Epithelial cell of esophagus (primary cell): ENCODE measurements around the gene NCOA5.
A peak's percentile ranks its signal among the peaks of the same experiment; 100 is the strongest.

Source experiments
- DNase-seq: peaks from one replicate; pipeline ENCODE4 v3.0.0; 2010; ENCODE audit warnings: low read depth
- H3K4me3 ChIP-seq: 2 replicates; pipeline ENCODE4 v1.5.1; 2011; ENCODE audit warnings: mild to moderate bottlenecking, low read length, control low read depth
- CTCF ChIP-seq: IDR thresholded peaks from 2 replicates; pipeline ENCODE4 v1.5.1; 2011; ENCODE audit warnings: low read depth, mild to moderate bottlenecking, low read length, control low read depth, inconsistent platforms; ENCODE audit not compliant: insufficient read depth; ENCODE audit errors: missing control alignments

The NCOA5 gene

DNA sequence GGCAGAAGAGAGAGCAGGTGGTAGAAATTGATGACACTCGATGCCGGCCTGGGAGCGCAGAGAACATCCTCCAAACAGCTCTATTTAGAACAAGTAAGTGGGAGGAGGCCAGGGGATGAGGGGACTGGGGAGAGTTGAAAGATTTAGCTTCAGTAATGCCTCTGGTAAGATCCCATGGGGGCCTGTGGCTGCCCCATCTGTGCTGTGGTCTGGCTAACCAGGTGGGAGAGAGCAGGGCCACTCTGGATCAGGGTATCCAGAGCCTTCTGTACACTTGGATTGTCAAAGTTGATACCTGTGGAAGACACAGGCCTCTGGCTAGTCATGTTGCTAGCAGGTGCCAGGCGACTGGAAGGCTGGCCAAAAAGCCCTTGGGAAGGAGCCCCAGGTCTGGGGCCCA lies 27.6 kb downstream of the NCOA5 start:
- no peak overlapping the region for H3K4me3 ChIP-seq
- no peak for TF ChIP-seq CTCF
- no peak for DNase-seq

DNA sequence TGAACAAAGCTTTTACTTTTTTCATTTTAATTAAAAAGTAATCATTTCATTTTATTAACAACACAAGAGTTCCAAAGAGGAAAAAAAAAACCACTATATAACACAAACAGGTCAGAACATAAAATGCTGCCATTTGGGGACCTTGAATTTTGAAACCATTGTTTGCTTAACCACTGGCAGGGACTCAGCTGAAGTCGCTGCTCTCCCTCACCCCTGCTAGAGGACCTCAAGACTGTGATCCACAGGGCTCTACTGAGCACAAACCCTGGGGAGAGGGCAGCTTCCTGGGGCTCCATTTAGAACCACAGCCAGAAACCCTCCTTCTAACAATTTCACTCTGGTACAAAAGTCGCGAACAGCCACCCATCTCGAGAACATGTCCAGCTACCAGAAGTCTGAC lies 28.8 kb downstream of the NCOA5 start:
- no peak for DNase-seq
- TF ChIP-seq CTCF, result no peak
- no peak overlapping the region for H3K4me3 ChIP-seq

GRCh38 chr20:46060301-46060881 lies 29.4 kb downstream of the NCOA5 start:
- H3K4me3 ChIP-seq, result no peak overlapping the region
- DNase-seq, result no peak

GRCh38 chr20:46058599-46059281 lies 31.0 kb downstream of the NCOA5 start:
- DNase-seq, result no peak
- no peak overlapping the region for H3K4me3 ChIP-seq
- TF ChIP-seq CTCF, result no peak

More at GRCh38 chr20:46060301-46060881, 29.4 kb downstream of the NCOA5 start:
- no peak for TF ChIP-seq CTCF

DNA sequence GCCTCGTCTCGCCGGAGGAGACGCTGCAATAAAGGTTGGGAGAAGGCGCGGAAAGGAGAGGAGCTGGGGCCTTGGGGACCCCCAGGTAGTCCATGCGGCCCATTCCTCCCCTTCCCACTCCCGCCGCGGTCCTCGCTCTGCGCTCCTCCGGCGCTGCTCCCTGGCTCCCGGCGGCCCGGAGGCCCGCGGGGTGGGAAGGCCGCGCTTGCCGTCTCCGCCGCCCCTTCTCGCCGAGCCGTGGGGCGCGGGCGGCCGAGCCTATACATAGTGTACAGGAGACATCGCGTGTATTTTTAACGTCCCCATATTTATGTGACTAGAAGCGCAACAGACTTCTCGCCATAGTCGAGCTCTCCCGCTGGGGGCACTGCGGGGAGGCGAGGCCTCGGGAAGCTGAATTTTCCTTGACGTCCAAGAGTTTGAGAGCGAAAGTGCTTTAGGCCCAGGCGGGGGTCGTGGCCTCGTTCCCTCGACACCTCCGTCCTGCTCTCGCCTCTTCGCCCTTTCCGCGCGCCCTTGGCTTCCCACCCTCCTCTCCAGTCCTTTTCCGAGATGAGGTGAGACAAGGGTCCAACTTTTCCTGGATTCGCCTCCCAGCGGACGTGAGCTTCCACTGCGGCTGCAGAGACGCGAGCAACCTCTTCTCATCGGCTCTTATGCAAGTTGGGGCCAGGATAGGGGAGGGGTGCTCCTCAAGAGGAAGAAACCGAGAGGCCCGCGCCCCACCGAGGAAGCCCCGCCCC lies 31.7 kb downstream of the NCOA5 start:
- peak; percentile 46 for TF ChIP-seq CTCF
- H3K4me3 ChIP-seq, result no peak overlapping the region
- peak; percentile 58 for DNase-seq

DNA sequence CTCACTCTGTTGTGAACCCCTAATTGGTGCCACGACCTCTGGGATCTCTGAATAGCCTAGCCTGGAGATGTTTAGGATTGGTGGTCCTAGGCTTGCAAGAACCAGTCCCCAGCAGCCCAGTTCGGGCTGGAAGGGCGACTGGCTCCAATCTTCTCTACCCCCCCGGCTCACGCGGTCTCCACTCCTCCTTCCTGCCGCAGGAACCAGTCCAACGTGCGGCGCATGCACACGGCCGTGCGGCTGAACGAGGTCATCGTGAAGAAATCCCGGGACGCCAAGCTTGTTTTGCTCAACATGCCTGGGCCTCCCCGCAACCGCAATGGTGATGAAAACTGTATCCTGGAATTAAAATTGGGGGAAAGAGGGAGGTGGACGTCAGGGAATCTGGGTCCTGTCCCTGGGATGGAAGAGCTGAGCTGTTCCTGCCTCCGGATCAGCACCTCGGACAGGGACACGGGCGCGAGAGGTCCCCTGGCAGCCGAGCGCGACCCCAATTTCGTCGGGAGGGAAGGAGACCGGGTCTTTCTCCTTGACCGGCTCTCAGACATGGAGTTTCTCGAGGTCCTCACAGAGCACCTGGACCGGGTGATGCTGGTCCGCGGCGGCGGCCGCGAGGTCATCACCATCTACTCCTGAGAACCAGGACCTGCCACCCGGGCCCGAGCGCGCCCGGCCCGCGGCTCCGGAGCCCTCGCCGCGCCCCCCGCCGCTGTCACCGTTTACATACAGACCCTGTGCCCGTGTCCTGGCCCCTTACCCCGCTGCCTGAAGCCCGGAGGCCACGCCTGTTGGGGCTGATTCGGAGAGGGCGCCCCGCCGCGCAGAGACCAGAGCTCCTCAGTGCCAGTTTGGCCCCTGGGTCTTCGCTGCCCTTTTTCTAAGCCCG lies 32.5 kb downstream of the NCOA5 start:
- peak; percentile 60 for DNase-seq
- no peak overlapping the region for H3K4me3 ChIP-seq
- TF ChIP-seq CTCF, result no peak
